Activated naive CD8-positive, alpha-beta T cell treated with anti-CD3 and anti-CD28 coated beads for 36 hours (primary cell): ENCODE results near the gene PNPLA7. TPM values are rescaled to one million over a fixed set of nuclear protein-coding genes. Genes with fewer than 3 reads are reported as not detected.
"Not testable (repeated sequence)": the region's sequence is repeated elsewhere in the genome, so short reads cannot be mapped to it uniquely, and the experiment has no call there.

Experiments used
- DNase-seq: peaks from one replicate; pipeline ENCODE4 v3.0.0; 2021
- H3K27ac Mint-ChIP-seq: one replicate; pipeline ENCODE4 v1.8.0; 2022; ENCODE audit warnings: mild to moderate bottlenecking, moderate library complexity, mixed read lengths
- H3K27me3 Mint-ChIP-seq: one replicate; pipeline ENCODE4 v1.8.0; 2022; ENCODE audit warnings: mild to moderate bottlenecking, mixed read lengths
- H3K36me3 Mint-ChIP-seq: one replicate; pipeline ENCODE4 v1.8.0; 2021; ENCODE audit warnings: mild to moderate bottlenecking, mixed read lengths
- H3K4me1 Mint-ChIP-seq: one replicate; pipeline ENCODE4 v1.8.0; 2021; ENCODE audit warnings: mixed read lengths
- H3K4me3 Mint-ChIP-seq: one replicate; pipeline ENCODE4 v1.8.0; 2022; ENCODE audit warnings: mild to moderate bottlenecking, moderate library complexity, mixed read lengths
- H3K9me3 Mint-ChIP-seq: one replicate; pipeline ENCODE4 v1.8.0; 2022; ENCODE audit warnings: mixed read lengths
- total RNA-seq, 2 experiments: library from RNA; stranded (reverse); gene quantifications; one replicate each; pipeline ENCODE4 v1.2.3, GENCODE V29; 2021

Gene PNPLA7
- total RNA-seq, 2 experiments from 2014 or later = 2.5 to 2.9 TPM

GRCh38 chr9:137536594-137537131, 13.5 kb downstream of the PNPLA7 start:
- not testable (repeated sequence) for H3K4me3 Mint-ChIP-seq, H3K27me3 Mint-ChIP-seq, DNase-seq
- peaks cover 13% of the 10 kb centered on the region for H3K9me3 Mint-ChIP-seq
- peaks cover 22% of the 10 kb centered on the region for H3K4me1 Mint-ChIP-seq
- peak overlapping the region; percentile 86 for H3K27ac Mint-ChIP-seq
- peaks cover 19% of the 10 kb centered on the region for H3K36me3 Mint-ChIP-seq

- peaks cover 19% of the 10 kb centered on the region for H3K36me3 Mint-ChIP-seq
Measured at GRCh38 chr9:137535120-137535428, 15.1 kb downstream of the PNPLA7 start.

GRCh38 chr9:137534256-137535119, 15.7 kb downstream of the PNPLA7 start:
- peak; percentile 12 for DNase-seq
- peaks cover 19% of the 10 kb centered on the region for H3K36me3 Mint-ChIP-seq
- no peak overlapping the region for H3K4me3 Mint-ChIP-seq
- H3K27ac Mint-ChIP-seq = peak overlapping the region; percentile 29
- peaks cover 26% of the 10 kb centered on the region for H3K4me1 Mint-ChIP-seq
- H3K27me3 Mint-ChIP-seq = no peaks in the 10 kb centered on the region
- H3K9me3 Mint-ChIP-seq = peaks cover 13% of the 10 kb centered on the region

More at GRCh38 chr9:137535120-137535428, 15.1 kb downstream of the PNPLA7 start:
- DNase-seq = no peak
- Mint-ChIP-seq H3K27me3 (no peaks in the 10 kb centered on the region), H3K27ac (peak overlapping the region; percentile 29), H3K4me1 (peaks cover 26% of the 10 kb centered on the region), H3K4me3 (no peak overlapping the region), H3K9me3 (peaks cover 13% of the 10 kb centered on the region)

- H3K36me3 Mint-ChIP-seq = peaks cover 19% of the 10 kb centered on the region
- H3K4me3 Mint-ChIP-seq = not testable (repeated sequence)
Measured at GRCh38 chr9:137532891-137533468, 17.2 kb downstream of the PNPLA7 start.

GRCh38 chr9:137531099-137531765, 19.0 kb downstream of the PNPLA7 start:
- H3K4me3 Mint-ChIP-seq = no peak overlapping the region
- H3K27me3 Mint-ChIP-seq = no peaks in the 10 kb centered on the region
- H3K27ac Mint-ChIP-seq = no peak overlapping the region
- peaks cover 21% of the 10 kb centered on the region for H3K4me1 Mint-ChIP-seq
- peaks cover 5% of the 10 kb centered on the region for H3K9me3 Mint-ChIP-seq
- DNase-seq = no peak
- H3K36me3 Mint-ChIP-seq = peaks cover 9% of the 10 kb centered on the region

More at GRCh38 chr9:137532891-137533468, 17.2 kb downstream of the PNPLA7 start:
- DNase-seq, H3K27me3 Mint-ChIP-seq, H3K27ac Mint-ChIP-seq: not testable (repeated sequence)
- peaks cover 31% of the 10 kb centered on the region for H3K4me1 Mint-ChIP-seq
- peaks cover 13% of the 10 kb centered on the region for H3K9me3 Mint-ChIP-seq

- Mint-ChIP-seq H3K4me3 (no peak overlapping the region), H3K27me3 (no peaks in the 10 kb centered on the region), H3K9me3 (peaks cover 3% of the 10 kb centered on the region), H3K4me1 (peaks cover 20% of the 10 kb centered on the region), H3K27ac (no peak overlapping the region), H3K36me3 (peaks cover 6% of the 10 kb centered on the region)
- no peak for DNase-seq
Measured at GRCh38 chr9:137530331-137530730, 19.9 kb downstream of the PNPLA7 start.

GRCh38 chr9:137524981-137525317, 25.3 kb downstream of the PNPLA7 start:
- no peak for DNase-seq
- H3K36me3 Mint-ChIP-seq = no peaks in the 10 kb centered on the region
- H3K9me3 Mint-ChIP-seq = no peaks in the 10 kb centered on the region
- H3K4me3 Mint-ChIP-seq = no peak overlapping the region
- H3K27ac Mint-ChIP-seq = no peak overlapping the region
- peaks cover 8% of the 10 kb centered on the region for H3K4me1 Mint-ChIP-seq
- H3K27me3 Mint-ChIP-seq = no peaks in the 10 kb centered on the region

GRCh38 chr9:137524161-137524980, 25.8 kb downstream of the PNPLA7 start:
- no peaks in the 10 kb centered on the region for H3K27me3 Mint-ChIP-seq
- no peak overlapping the region for H3K4me3 Mint-ChIP-seq
- no peak overlapping the region for H3K27ac Mint-ChIP-seq
- H3K9me3 Mint-ChIP-seq = no peaks in the 10 kb centered on the region
- DNase-seq = no peak
- peaks cover 7% of the 10 kb centered on the region for H3K4me1 Mint-ChIP-seq
- no peaks in the 10 kb centered on the region for H3K36me3 Mint-ChIP-seq

- Mint-ChIP-seq H3K36me3 (no peaks in the 10 kb centered on the region), H3K27ac (no peak overlapping the region), H3K27me3 (no peaks in the 10 kb centered on the region), H3K4me1 (peaks cover 3% of the 10 kb centered on the region), H3K9me3 (no peaks in the 10 kb centered on the region), H3K4me3 (no peak overlapping the region)
- DNase-seq = no peak
Measured at GRCh38 chr9:137522746-137523455, 27.3 kb downstream of the PNPLA7 start.

GRCh38 chr9:137521405-137521985, 28.7 kb downstream of the PNPLA7 start:
- H3K36me3 Mint-ChIP-seq = no peaks in the 10 kb centered on the region
- H3K4me1 Mint-ChIP-seq = peaks cover 3% of the 10 kb centered on the region
- no peak for DNase-seq
- H3K9me3 Mint-ChIP-seq = no peaks in the 10 kb centered on the region
- H3K27me3 Mint-ChIP-seq = no peaks in the 10 kb centered on the region
- H3K27ac Mint-ChIP-seq = no peak overlapping the region
- H3K4me3 Mint-ChIP-seq = no peak overlapping the region

GRCh38 chr9:137520614-137521404, 29.4 kb downstream of the PNPLA7 start:
- H3K4me1 Mint-ChIP-seq = peaks cover 3% of the 10 kb centered on the region
- H3K36me3 Mint-ChIP-seq = no peaks in the 10 kb centered on the region
- H3K27ac Mint-ChIP-seq = no peak overlapping the region
- DNase-seq = no peak
- no peaks in the 10 kb centered on the region for H3K27me3 Mint-ChIP-seq
- no peaks in the 10 kb centered on the region for H3K9me3 Mint-ChIP-seq
- no peak overlapping the region for H3K4me3 Mint-ChIP-seq

- Mint-ChIP-seq H3K27me3 (no peaks in the 10 kb centered on the region), H3K9me3 (no peaks in the 10 kb centered on the region), H3K27ac (no peak overlapping the region), H3K4me3 (no peak overlapping the region), H3K4me1 (no peaks in the 10 kb centered on the region), H3K36me3 (no peaks in the 10 kb centered on the region)
- DNase-seq = no peak
Measured at GRCh38 chr9:137519553-137519952, 30.6 kb downstream of the PNPLA7 start.

GRCh38 chr9:137518661-137519459, 31.3 kb downstream of the PNPLA7 start:
- not testable (repeated sequence) for H3K27ac Mint-ChIP-seq, H3K9me3 Mint-ChIP-seq, H3K4me1 Mint-ChIP-seq, H3K27me3 Mint-ChIP-seq, H3K4me3 Mint-ChIP-seq, H3K36me3 Mint-ChIP-seq, DNase-seq
